HG02571 (cell line): Measurements from ENCODE around the gene SLC22A23.

Experiments
- ATAC-seq: cut with Tn5 transposase; IDR thresholded peaks from one replicate; pipeline ENCODE4 v1.9.1; 2021; ENCODE audit warnings: mild to moderate bottlenecking, moderate library complexity; ENCODE audit not compliant: unreplicated experiment

The SLC22A23 gene

DNA sequence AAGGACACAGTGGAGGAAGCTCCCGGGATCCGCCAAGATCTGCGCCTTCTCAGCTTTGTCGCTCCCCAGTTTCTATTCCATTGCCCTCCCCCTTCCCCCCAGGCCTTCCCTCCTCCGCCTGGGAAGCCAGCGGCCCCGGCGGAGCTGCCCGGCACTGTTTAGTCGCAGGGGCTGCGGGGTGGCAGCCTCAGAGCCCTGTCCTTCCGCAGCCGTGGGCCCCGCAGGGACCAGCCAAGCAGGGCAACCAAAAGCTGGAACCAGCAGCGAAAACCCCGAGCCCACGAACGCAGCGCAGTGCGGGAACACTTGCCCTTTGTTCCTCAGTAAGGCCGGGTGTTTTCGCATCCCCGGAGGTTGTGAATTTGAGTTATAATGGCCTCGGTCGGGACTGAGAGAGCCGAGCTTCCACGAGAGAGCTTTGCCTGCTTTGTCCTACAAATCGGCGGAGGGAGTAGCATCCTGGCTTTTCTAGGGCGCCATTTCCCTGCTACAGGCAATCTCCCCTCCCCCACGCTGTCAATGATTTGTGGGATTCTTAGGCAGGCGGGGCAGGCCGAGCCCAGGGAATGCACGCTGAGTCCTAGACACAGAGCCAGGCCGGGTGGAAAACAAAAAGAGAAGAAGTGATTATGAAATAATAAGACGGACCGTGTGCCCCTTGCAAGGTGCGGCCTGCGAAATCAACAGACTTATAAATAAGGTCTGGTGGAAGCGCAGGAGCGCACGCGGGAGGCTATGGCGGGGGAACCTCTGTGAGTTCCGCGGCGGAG, 225.4 kb downstream of the SLC22A23 start:
- no peak for ATAC-seq

DNA sequence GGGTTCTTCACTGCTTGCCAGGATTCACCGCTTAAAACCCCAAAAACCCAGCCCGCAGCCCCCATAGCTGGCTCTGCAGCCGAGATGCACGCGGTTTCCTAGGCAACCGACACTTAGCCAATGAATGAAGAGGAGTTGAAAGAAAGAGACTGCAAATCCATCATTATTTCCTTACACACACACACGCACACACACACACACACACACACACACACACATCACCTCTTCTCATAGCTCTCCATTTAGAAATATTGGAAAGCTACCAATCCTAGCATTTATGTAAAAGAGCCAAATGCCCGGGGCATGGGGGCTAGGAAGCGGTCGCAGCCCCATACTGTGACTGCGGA, 226.0 kb downstream of the SLC22A23 start:
- no peak for ATAC-seq

DNA sequence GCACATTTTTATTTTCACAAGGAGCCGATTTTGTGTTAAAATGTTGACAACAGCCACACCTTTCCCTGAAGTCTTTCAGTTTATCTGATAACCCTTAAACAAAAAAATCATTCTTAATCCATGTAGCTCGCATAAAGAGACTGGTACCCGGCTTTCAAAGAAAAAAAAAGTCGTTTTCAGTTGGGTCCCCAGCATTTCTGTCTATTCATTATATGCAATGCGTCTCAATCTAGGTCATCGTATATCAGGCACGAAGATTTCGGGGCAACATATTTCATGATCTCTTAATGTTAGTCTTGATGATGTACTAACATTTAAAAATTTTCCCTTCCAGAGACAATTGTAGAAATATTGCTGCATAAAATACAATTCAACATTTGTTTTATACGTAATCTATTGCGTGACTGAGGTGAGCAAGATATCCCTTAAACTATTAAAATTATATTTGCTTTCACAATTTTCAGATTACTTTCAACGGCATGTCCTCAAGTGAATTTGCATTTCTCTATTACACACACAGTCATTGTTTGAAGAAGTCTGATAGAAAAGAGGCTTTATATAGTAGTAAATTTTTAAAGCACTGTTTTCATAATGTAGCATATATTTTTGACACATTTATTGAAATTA, 226.5 kb downstream of the SLC22A23 start:
- ATAC-seq: no peak

DNA sequence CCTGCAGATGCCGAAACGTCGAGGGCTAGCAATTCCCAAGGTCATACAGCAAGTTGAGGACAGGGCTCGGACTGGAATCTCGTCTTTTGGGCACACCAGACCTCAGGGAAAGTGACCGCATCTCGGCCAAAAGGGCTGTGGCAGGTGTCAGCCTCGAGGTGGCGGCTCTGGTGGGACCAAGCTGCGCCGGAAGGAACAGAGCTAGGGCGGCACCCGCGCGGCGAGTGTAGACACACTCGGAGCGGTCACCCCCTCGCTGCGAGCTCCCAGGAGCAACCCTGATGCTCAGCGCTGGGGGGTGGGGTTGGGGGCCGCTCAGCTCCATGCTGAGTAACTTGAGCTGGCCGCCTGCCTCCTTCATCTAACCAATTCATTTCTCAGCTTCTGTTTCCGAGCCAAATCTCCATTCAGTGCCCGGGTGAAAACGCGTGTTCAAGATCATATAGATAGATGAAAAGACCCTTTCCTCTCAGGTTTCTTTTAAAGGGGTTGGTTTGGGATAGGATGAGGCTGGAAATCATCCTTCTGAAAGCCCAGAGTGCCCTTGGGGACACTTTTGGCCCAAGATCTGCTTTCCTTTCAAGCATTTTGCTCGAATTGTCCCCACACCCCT, 227.2 kb downstream of the SLC22A23 start:
- ATAC-seq: no peak

DNA sequence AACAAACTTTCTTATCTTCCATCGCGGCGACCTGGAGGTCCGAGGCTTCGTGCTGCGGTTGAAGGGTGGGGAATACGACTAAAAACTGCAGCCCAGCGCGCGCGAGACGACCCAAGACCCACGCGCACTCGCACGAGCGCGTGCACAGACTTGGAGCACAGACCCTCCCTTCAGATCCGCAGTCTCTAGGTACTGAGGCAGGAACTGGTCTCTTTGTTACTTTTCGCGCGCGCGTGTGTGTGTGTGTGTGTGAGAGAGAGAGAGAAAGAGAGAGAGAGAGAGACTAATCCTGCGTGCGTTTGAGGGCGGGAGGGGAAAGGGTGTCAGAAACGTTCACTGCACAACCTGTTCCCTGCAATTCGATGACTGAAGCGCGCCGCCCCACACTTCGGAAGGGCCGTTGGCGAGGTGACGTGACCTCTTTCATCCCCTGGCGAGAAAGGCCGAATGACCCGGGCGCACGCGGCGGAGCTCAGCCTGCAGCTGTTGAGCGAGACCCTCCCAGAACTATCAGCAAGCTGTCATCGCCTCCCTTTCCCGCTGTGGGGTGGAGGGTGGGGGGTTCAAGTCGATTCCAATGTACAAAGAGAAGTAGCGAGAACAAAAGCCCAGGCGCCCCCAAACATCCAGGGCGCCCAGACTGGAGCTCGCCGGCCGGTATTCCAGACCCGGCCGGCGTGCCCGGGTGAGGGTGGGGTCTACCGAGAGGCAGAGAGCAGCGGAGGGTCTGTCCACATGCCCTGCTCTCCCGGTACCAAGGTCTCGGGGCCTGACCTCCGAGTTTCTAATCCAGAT, 227.9 kb downstream of the SLC22A23 start:
- ATAC-seq: no peak

DNA sequence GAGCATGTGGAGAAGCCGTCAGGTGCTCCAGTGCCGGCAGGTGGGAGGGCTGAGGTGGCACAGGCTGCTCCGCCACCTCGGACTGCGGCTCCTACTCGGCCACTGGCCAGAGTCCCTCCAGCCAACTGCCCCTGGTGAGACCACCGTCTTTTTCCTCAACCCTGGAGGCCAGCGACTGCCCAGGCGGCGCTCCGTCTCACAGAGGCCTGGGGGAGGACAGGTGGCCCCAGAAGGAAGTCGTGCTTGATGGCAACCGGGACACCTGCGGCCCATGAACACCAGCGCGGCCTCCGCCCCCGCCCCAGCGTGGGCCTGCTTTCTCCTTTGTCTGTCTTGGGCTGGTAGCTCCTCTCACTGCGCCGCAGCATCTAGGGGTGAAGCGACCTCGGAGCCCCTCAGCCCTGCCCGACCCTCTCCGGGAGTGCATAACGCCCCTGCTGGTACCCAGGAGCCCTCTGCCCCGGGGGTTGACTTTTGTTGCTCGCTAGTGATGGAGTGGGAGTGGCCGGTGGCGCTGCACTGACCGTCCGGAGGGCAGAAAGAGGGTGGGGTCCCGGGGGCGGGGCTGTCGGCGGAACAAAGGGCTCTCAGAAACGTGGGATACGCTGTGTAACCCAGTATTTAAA, 228.7 kb downstream of the SLC22A23 start:
- ATAC-seq: no peak

DNA sequence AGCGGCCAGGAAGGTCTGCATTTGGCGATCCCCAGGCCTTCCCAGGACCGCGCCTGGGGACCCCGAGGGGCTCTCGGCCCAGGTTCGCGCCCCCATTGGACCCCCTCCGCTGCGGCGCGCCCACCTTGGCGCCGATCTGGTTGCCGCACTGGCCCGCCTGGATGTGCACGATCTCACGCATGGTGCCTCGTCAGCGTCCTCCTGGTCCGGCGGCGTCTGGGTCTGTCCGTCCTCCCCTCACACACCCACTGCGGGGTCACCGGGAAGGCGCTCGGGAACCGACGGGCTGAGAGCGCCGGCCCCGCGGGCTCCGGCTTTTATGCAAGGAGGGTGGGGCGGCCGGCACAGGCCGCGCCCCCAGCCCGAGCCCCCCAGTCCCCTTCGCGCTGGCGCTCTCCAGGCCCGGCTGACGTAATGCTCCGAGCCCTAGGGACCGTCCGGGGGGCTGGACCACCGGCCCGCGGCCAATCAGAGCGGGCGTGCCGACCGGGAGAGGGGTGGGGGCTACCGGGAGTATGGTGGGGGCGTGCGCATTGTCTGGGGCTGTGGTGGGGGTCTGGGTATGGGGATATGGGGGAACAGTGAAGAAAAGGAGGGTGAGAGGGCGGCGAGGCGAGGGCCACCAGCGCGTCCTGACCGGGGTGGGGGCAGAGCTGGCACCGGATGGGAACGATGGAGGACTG, 229.3 kb downstream of the SLC22A23 start, which contains the start of gene TUBB2B:
TUBB2B (minus strand) TSS at position 291 of the 683 bp plus-strand sequence; CDS start at position 181, 110 bp downstream.
- ATAC-seq: no peak

DNA sequence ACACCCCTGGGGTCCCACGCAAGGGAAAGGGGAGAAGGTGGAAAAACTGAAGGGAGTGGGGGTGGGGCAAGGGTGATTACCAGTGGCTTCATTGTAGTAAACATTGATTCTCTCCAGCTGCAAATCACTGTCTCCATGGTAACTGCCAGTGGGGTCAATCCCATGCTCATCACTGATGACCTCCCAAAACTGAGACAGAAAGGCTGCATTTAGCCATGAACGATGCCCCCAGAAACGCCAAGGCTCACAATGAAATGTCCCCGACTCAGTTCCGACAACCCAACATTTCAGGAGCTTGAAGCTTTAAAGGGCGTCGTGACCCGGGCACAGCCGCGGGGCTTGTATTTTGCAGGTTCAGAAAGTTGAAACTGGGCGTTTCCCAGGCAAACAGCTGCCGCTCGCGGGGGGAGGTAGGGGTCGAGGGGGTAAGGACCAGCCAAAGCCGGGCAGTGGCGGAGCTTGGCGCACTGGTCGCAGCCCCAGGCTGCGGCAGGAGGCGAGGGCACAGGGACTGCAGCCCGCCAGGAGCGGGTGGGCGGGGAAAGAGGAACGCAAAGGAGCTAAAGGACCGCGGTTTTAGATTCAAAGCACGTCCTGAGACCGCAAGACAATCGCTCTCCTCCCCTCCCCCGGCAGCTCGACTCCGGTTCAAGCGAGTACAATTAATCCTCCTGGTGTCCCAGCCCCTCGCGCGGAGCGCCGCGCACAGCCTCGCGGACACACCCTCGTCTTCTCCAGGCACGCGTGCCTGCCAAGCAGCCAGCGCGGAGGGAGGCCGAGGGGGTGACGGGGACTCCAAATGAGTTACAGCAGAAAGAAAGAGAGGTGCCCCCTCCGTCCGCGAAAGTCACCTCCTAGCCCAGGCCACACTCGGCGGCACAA, 230.1 kb downstream of the SLC22A23 start:
- ATAC-seq: no peak

DNA sequence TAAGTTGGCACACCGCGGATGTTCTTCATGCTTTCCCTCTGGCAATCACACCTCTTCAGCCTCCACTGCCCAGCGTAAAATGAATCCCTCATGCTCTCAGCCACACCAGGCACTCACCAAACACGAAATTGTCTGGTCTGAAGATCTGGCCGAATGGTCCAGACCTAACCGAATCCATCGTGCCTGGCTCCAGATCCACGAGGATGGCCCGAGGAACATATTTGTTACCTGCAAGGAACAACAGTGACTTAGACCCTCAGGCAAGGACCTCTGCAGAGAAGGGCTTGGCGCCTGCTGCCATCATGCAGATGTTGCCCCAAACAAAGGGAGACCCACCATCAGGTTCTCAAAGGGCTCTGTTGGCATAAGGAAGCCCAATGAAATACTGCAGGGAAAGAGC, 230.8 kb downstream of the SLC22A23 start:
- no peak for ATAC-seq

DNA sequence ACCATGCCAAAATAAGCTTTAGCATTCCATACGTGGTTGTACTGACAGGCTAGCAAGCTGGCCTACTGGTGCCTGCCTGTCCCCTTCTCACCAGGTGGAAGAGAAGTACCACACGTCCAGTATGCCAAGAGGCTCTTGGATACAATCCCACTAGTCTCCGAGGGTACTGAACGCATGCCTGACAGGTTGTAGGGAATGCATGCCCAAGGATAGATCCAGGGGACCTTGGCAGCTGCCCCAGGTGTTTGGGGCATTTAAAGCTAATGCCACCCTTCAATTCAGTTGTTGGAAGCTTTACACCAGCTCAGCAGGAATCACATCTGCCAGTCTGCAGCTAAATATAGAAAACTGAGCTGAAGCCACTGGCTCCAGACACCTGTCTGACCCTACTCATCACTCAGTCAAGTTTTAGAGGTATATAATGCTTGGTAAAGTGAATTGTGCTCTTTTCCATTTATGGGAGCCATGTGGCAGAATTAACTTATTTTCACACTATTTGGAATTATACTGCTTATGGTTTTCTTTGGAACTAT, 234.3 kb downstream of the SLC22A23 start:
- ATAC-seq: no peak

DNA sequence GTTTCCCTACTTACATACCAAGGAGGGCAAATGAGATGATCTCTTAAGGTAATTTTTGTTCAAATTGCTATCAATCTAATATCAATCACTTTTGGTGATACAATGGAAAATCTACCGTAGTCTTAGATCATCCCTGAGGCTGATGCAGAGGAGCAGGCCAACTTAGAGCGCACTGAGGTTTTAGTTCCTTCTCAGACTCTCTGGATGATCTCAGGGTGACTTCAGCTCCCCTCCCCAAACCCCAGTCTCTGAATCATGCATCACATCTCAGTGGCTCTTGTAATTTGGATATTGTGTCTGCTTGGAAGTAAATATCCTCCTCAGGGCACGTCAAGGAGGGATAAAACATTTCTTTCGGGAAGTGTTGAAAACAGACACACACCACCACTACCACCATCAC, 235.3 kb downstream of the SLC22A23 start:
- ATAC-seq: no peak

DNA sequence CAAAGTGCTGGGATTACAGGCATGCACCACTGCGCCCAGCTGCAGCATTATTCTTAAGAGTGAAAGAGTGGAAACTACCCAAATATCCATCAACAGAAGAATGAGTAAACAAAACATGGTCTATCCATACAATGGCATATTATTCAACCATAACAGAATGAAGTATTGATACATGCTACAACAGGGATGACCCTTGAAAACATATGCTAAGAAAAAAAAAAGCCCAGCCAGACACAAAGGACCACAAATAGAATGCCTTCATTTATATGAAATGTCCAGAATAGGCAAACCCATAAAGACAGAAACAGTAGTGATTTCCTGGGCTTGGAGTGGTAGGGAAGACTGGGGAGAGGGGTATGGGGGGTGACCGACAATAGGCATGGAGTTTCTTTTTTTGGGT, 236.5 kb downstream of the SLC22A23 start:
- no peak for ATAC-seq
